Astrocyte (in vitro differentiated cells and primary cell): ENCODE measurements around the gene CROCC. TPM values are rescaled to one million over a fixed set of nuclear protein-coding genes. Genes with fewer than 3 reads are reported as not detected.
"Not testable (repeated sequence)": the region's sequence is repeated elsewhere in the genome, so short reads cannot be mapped to it uniquely, and the experiment has no call there.

Experiments used
- DNase-seq: peaks from one replicate; pipeline ENCODE4 v3.0.0-alpha.2; 2010; ENCODE audit warnings: low read depth
- FAIRE-seq: peaks from 2 replicates; lab custom pipeline; 2011; peaks lifted over from hg19 to GRCh38; lab: Jason Lieb, UNC
- H2AFZ ChIP-seq: 2 replicates; pipeline ENCODE4 v1.6.0; 2012; ENCODE audit warnings: low read depth, low read length, inconsistent platforms
- H3K27ac ChIP-seq: 2 replicates; pipeline ENCODE4 v1.5.1; 2011; ENCODE audit warnings: low read depth, low read length, inconsistent platforms
- H3K27me3 ChIP-seq: 2 replicates; pipeline ENCODE4 v1.6.0; 2011; ENCODE audit warnings: low read length, inconsistent platforms; ENCODE audit not compliant: insufficient read depth
- H3K36me3 ChIP-seq: 2 replicates; pipeline ENCODE4 v1.5.1; 2011; ENCODE audit warnings: low read length, inconsistent platforms; ENCODE audit not compliant: insufficient read depth
- H3K4me1 ChIP-seq: 2 replicates; pipeline ENCODE4 v1.5.1; 2011; ENCODE audit warnings: low read length, inconsistent platforms; ENCODE audit not compliant: insufficient read depth
- H3K4me2 ChIP-seq: 2 replicates; pipeline ENCODE4 v1.6.0; 2012; ENCODE audit warnings: low read length, inconsistent platforms
- H3K4me3 ChIP-seq: 2 replicates; pipeline ENCODE4 v1.5.1; 2011; ENCODE audit warnings: low read depth, mild to moderate bottlenecking, low read length, inconsistent platforms; ENCODE audit not compliant: insufficient read depth
- H3K79me2 ChIP-seq: 2 replicates; pipeline ENCODE4 v1.6.0; 2012; ENCODE audit warnings: mild to moderate bottlenecking, low read length, inconsistent platforms; ENCODE audit not compliant: insufficient read depth
- H3K9ac ChIP-seq: 2 replicates; pipeline ENCODE4 v1.6.0; 2012; ENCODE audit warnings: mild to moderate bottlenecking, low read length, inconsistent platforms
- H3K9me3 ChIP-seq: 2 replicates; pipeline ENCODE4 v1.5.1; 2012; ENCODE audit warnings: low read depth, mild to moderate bottlenecking, low read length, inconsistent platforms; ENCODE audit not compliant: insufficient read depth
- H4K20me1 ChIP-seq: 2 replicates; pipeline ENCODE4 v1.6.0; 2012; ENCODE audit warnings: low read length, inconsistent platforms; ENCODE audit not compliant: insufficient read depth
- H3K27ac Mint-ChIP-seq: one replicate; pipeline ENCODE4 v1.8.0; 2021; ENCODE audit warnings: mild to moderate bottlenecking, mixed read lengths; ENCODE audit not compliant: unreplicated experiment
- H3K27me3 Mint-ChIP-seq: one replicate; pipeline ENCODE4 v1.8.0; 2021; ENCODE audit warnings: low read depth, mixed read lengths; ENCODE audit not compliant: unreplicated experiment
- H3K36me3 Mint-ChIP-seq: one replicate; pipeline ENCODE4 v1.8.0; 2021; ENCODE audit warnings: low read depth, mixed read lengths; ENCODE audit not compliant: unreplicated experiment
- H3K4me1 Mint-ChIP-seq: one replicate; pipeline ENCODE4 v1.8.0; 2021; ENCODE audit warnings: low read depth, mixed read lengths; ENCODE audit not compliant: unreplicated experiment
- H3K4me3 Mint-ChIP-seq: one replicate; pipeline ENCODE4 v1.8.0; 2021; ENCODE audit warnings: mild to moderate bottlenecking, moderate library complexity, mixed read lengths; ENCODE audit not compliant: unreplicated experiment
- H3K9me3 Mint-ChIP-seq: one replicate; pipeline ENCODE4 v1.8.0; 2021; ENCODE audit warnings: mild to moderate bottlenecking, mixed read lengths; ENCODE audit not compliant: unreplicated experiment
- CTCF ChIP-seq: IDR thresholded peaks from 2 replicates; pipeline ENCODE4 v1.5.1; 2011; ENCODE audit warnings: low read depth, mild to moderate bottlenecking, inconsistent platforms, low read length, moderate library complexity; ENCODE audit not compliant: insufficient read depth
- EZH2 ChIP-seq: IDR thresholded peaks from 2 replicates; pipeline ENCODE4 v1.6.1; 2012; ENCODE audit warnings: mild to moderate bottlenecking, low read length, inconsistent platforms; ENCODE audit not compliant: insufficient read depth
- total RNA-seq: library from RNA; stranded (reverse); gene quantifications from 2 replicates; pipeline ENCODE4 v1.2.1, GENCODE V29; 2021

Gene CROCC
- total RNA-seq, 1 donor from 2014 or later: 12.1 TPM

- Mint-ChIP-seq H3K27me3 (no peaks in the 10 kb centered on the region), H3K27ac (no peak overlapping the region)
Measured at GRCh38 chr1:16900751-16901150, 21.0 kb upstream of the CROCC start.

GRCh38 chr1:16901371-16901770, 20.4 kb upstream of the CROCC start:
- not testable (repeated sequence) for FAIRE-seq, H2AFZ ChIP-seq, H3K27ac Mint-ChIP-seq, H3K9me3 ChIP-seq, H3K36me3 ChIP-seq, H3K9ac ChIP-seq, H4K20me1 ChIP-seq, H3K27ac ChIP-seq, H3K4me3 ChIP-seq, H3K4me3 Mint-ChIP-seq, H3K36me3 Mint-ChIP-seq, H3K9me3 Mint-ChIP-seq, DNase-seq, H3K4me2 ChIP-seq, H3K79me2 ChIP-seq, H3K27me3 ChIP-seq, H3K27me3 Mint-ChIP-seq
- peaks cover 33% of the 10 kb centered on the region for H3K4me1 ChIP-seq
- peaks cover 15% of the 10 kb centered on the region for H3K4me1 Mint-ChIP-seq

More at GRCh38 chr1:16900751-16901150, 21.0 kb upstream of the CROCC start:
- H2AFZ ChIP-seq: no peak overlapping the region
- H3K9ac ChIP-seq: no peak overlapping the region
- no peaks in the 10 kb centered on the region for H3K36me3 ChIP-seq
- H3K4me1 ChIP-seq: peaks cover 30% of the 10 kb centered on the region
- Mint-ChIP-seq H3K9me3 (no peaks in the 10 kb centered on the region), H3K36me3 (no peaks in the 10 kb centered on the region), H3K4me1 (peaks cover 15% of the 10 kb centered on the region), H3K4me3 (no peak overlapping the region)
- FAIRE-seq: no peak
- H3K27ac ChIP-seq: no peak overlapping the region
- H3K27me3 ChIP-seq: no peaks in the 10 kb centered on the region
- no peaks in the 10 kb centered on the region for H3K9me3 ChIP-seq
- no peaks in the 10 kb centered on the region for H4K20me1 ChIP-seq
- H3K79me2 ChIP-seq: no peaks in the 10 kb centered on the region
- TF ChIP-seq EZH2 (no peak), CTCF (no peak)
- no peak overlapping the region for H3K4me3 ChIP-seq
- no peak for DNase-seq
- no peak overlapping the region for H3K4me2 ChIP-seq

GRCh38 chr1:16903054-16903453, 18.7 kb upstream of the CROCC start:
- Histone ChIP-seq H3K4me2 (peak overlapping the region; percentile 91), H3K36me3 (no peaks in the 10 kb centered on the region), H3K9me3 (no peaks in the 10 kb centered on the region), H2AFZ (peak overlapping the region; percentile 82), H3K79me2 (no peaks in the 10 kb centered on the region), H3K4me3 (no peak overlapping the region), H3K4me1 (peaks cover 28% of the 10 kb centered on the region), H3K27me3 (no peaks in the 10 kb centered on the region), H3K9ac (no peak overlapping the region), H3K27ac (peak overlapping the region; percentile 100), H4K20me1 (no peaks in the 10 kb centered on the region)
- H3K27me3 Mint-ChIP-seq: no peaks in the 10 kb centered on the region
- no peak overlapping the region for H3K4me3 Mint-ChIP-seq
- peaks cover 8% of the 10 kb centered on the region for H3K4me1 Mint-ChIP-seq
- FAIRE-seq: no peak
- peak; percentile 52 for DNase-seq
- H3K27ac Mint-ChIP-seq: no peak overlapping the region
- no peaks in the 10 kb centered on the region for H3K36me3 Mint-ChIP-seq
- TF ChIP-seq CTCF (no peak), EZH2 (no peak)
- peaks cover 2% of the 10 kb centered on the region for H3K9me3 Mint-ChIP-seq
